IMR-90 (cell line): ENCODE data around the gene MAN2B1. TPM values are rescaled to one million over a fixed set of nuclear protein-coding genes. Genes with fewer than 3 reads are reported as not detected.

Experiments used
- ATAC-seq: fragments of 200-7000 bp; cut with Tn5 transposase; 2 replicates; pipeline ENCODE4 v1.9.1; 2020; ENCODE audit warnings: low read depth, mild to moderate bottlenecking, moderate library complexity
- BruUV-seq: library from RNA; stranded (reverse); fragments of 400-500 nt; replicated peaks from 2 replicates; lab custom pipeline; 2021; lab: Mats Ljungman, UMichigan
- CTCF ChIA-PET: fragments of 300-600 bp; formaldehyde crosslinking; extraction: SDS; loops from one replicate; lab custom pipeline; 2021; ENCODE audit warnings: antibody characterized with exemption; lab: Yijun Ruan, JAX
- POLR2A ChIA-PET: fragments of 300-600 bp; sonication (Branson Sonifier 250); formaldehyde crosslinking; loops from one replicate; lab custom pipeline; 2022; ENCODE audit warnings: antibody characterized with exemption; ENCODE audit not compliant: unreplicated experiment; lab: Charles Lee
- DNase-seq: peaks from one replicate; pipeline ENCODE4 v3.0.0; 2013
- H2AFZ ChIP-seq: replicated peaks from 2 replicates; pipeline ENCODE3; 2013; ENCODE audit warnings: low read length, mild to moderate bottlenecking; ENCODE audit not compliant: poor library complexity
- H2AK5ac ChIP-seq: 2 replicates; pipeline ENCODE4 v1.6.1; 2013; ENCODE audit warnings: low read depth, low read length, inconsistent platforms
- H2AK9ac ChIP-seq: replicated peaks from 2 replicates; pipeline ENCODE3; 2013; ENCODE audit warnings: mild to moderate bottlenecking, low read depth, low read length, moderate library complexity; ENCODE audit not compliant: poor library complexity
- H2BK120ac ChIP-seq: 2 replicates; pipeline ENCODE4 v1.6.1; 2013; ENCODE audit warnings: low read depth, low read length, inconsistent platforms
- H2BK15ac ChIP-seq: 3 replicates; pipeline ENCODE4 v1.6.1; 2013; ENCODE audit warnings: low read depth, low read length, inconsistent platforms
- H2BK20ac ChIP-seq: 2 replicates; pipeline ENCODE4 v1.6.1; 2013; ENCODE audit warnings: low read depth, mild to moderate bottlenecking, inconsistent platforms, low read length, moderate library complexity
- H2BK5ac ChIP-seq: 2 replicates; pipeline ENCODE4 v1.6.1; 2013; ENCODE audit warnings: mild to moderate bottlenecking, low read depth, low read length, inconsistent platforms; ENCODE audit not compliant: poor library complexity, severe bottlenecking
- H3K14ac ChIP-seq: replicated peaks from 2 replicates; pipeline ENCODE4 v1.6.1; 2013; ENCODE audit warnings: low read depth, low read length, inconsistent platforms
- H3K18ac ChIP-seq: 2 replicates; pipeline ENCODE4 v1.6.1; 2013; ENCODE audit warnings: low read depth, low read length, control low read depth
- H3K23ac ChIP-seq: 2 replicates; pipeline ENCODE4 v1.6.1; 2013; ENCODE audit warnings: low read depth, low read length, inconsistent platforms
- H3K27ac ChIP-seq: 2 replicates; pipeline ENCODE4 v1.5.1; 2013; ENCODE audit warnings: mild to moderate bottlenecking, control low read depth, low read length; ENCODE audit not compliant: insufficient read depth
- H3K27me3 ChIP-seq: 2 replicates; pipeline ENCODE4 v1.6.1; 2013; ENCODE audit warnings: low read length; ENCODE audit not compliant: control insufficient read depth, insufficient read depth
- H3K36me3 ChIP-seq: 2 replicates; pipeline ENCODE4 v1.6.1; 2013; ENCODE audit warnings: low read length, mixed read lengths; ENCODE audit not compliant: control insufficient read depth, insufficient read depth
- H3K4ac ChIP-seq: 2 replicates; pipeline ENCODE4 v1.6.1; 2013; ENCODE audit warnings: low read depth, low read length, inconsistent platforms
- H3K4me1 ChIP-seq: 2 replicates; pipeline ENCODE4 v1.6.1; 2013; ENCODE audit warnings: low read length, mixed read lengths; ENCODE audit not compliant: control insufficient read depth, insufficient read depth
- H3K4me2 ChIP-seq: 2 replicates; pipeline ENCODE4 v1.6.1; 2013; ENCODE audit warnings: low read depth, mild to moderate bottlenecking, control low read depth, low read length, moderate library complexity
- H3K4me3 ChIP-seq: 2 replicates; pipeline ENCODE4 v1.5.1; 2013; ENCODE audit warnings: low read depth, mild to moderate bottlenecking, control low read depth, low read length, moderate library complexity; ENCODE audit not compliant: insufficient read depth
- H3K56ac ChIP-seq: 2 replicates; pipeline ENCODE4 v1.6.1; 2013; ENCODE audit warnings: low read length, inconsistent platforms; ENCODE audit not compliant: insufficient read depth; ENCODE audit errors: extremely low read depth
- H3K79me1 ChIP-seq, 2 experiments: 2 replicates each; pipeline ENCODE4 v1.6.1; 2013; ENCODE audit warnings: low read length in 2 of 2, inconsistent platforms in 1 of 2, low read depth in 1 of 2
- H3K9ac ChIP-seq: 2 replicates; pipeline ENCODE4 v1.6.1; 2013; ENCODE audit warnings: low read depth, low read length, control low read depth
- H3K9me1 ChIP-seq: 2 replicates; pipeline ENCODE4 v1.6.1; 2013; ENCODE audit warnings: low read length, inconsistent platforms; ENCODE audit not compliant: insufficient read depth
- H3K9me3 ChIP-seq: 2 replicates; pipeline ENCODE4 v1.6.1; 2013; ENCODE audit warnings: low read length; ENCODE audit not compliant: control insufficient read depth, insufficient read depth
- H4K20me1 ChIP-seq: 2 replicates; pipeline ENCODE4 v1.6.1; 2013; ENCODE audit warnings: low read length, inconsistent platforms; ENCODE audit not compliant: insufficient read depth
- H4K5ac ChIP-seq: 2 replicates; pipeline ENCODE4 v1.6.1; 2013; ENCODE audit warnings: mild to moderate bottlenecking, low read depth, low read length, control low read depth
- H4K8ac ChIP-seq, 2 experiments: 2 replicates each; pipeline ENCODE4 v1.6.1; 2013; ENCODE audit warnings: low read depth in 2 of 2, low read length in 2 of 2, control low read depth in 1 of 2, inconsistent platforms in 1 of 2
- H4K91ac ChIP-seq: 2 replicates; pipeline ENCODE4 v1.6.1; 2013; ENCODE audit warnings: low read depth, low read length, inconsistent platforms; ENCODE audit not compliant: insufficient read depth
- BHLHE40 ChIP-seq: fragments of 150-350 bp; IDR thresholded peaks from 2 replicates; pipeline ENCODE4 v1.6.1; 2016; ENCODE audit warnings: mild to moderate bottlenecking, low read depth, low read length
- CEBPB ChIP-seq: IDR thresholded peaks from 2 replicates; pipeline ENCODE4 v1.6.1; 2012; ENCODE audit warnings: low read depth, low read length, improper control_type of control experiment
- CHD1 ChIP-seq: IDR thresholded peaks from 2 replicates; pipeline ENCODE4 v1.6.1; 2012; ENCODE audit warnings: low read depth, low read length, improper control_type of control experiment
- CTCF ChIP-seq: conservative IDR thresholded peaks from 2 replicates; pipeline ENCODE4 v1.5.1; 2012; ENCODE audit warnings: mild to moderate bottlenecking, low read depth, low read length, improper control_type of control experiment
- ELK1 ChIP-seq: fragments of 150-350 bp; IDR thresholded peaks from 2 replicates; pipeline ENCODE4 v1.6.1; 2016; ENCODE audit warnings: low read depth, mild to moderate bottlenecking, low read length, moderate library complexity, borderline replicate concordance
- FOS ChIP-seq: fragments of 150-350 bp; IDR thresholded peaks from 2 replicates; pipeline ENCODE4 v1.6.1; 2016; ENCODE audit warnings: low read depth, low read length
- MAFK ChIP-seq: IDR thresholded peaks from 2 replicates; pipeline ENCODE4 v1.6.1; 2012; ENCODE audit warnings: low read depth, low read length, improper control_type of control experiment
- MAZ ChIP-seq: IDR thresholded peaks from 2 replicates; pipeline ENCODE4 v1.6.1; 2012; ENCODE audit warnings: low read depth, mild to moderate bottlenecking, low read length, improper control_type of control experiment, moderate library complexity, borderline replicate concordance
- MXI1 ChIP-seq: IDR thresholded peaks from 2 replicates; pipeline ENCODE4 v1.6.1; 2012; ENCODE audit warnings: low read depth, mild to moderate bottlenecking, low read length, moderate library complexity, borderline replicate concordance
- NFE2L2 ChIP-seq: fragments of 150-350 bp; IDR thresholded peaks from 2 replicates; pipeline ENCODE4 v1.6.1; 2016; ENCODE audit warnings: low read depth, mild to moderate bottlenecking, low read length
- POLR2A ChIP-seq: IDR thresholded peaks from 2 replicates; pipeline ENCODE4 v1.6.1; 2012; ENCODE audit warnings: mild to moderate bottlenecking, low read depth, low read length
- RAD21 ChIP-seq: IDR thresholded peaks from 2 replicates; pipeline ENCODE4 v1.6.1; 2012; ENCODE audit warnings: low read length, improper control_type of control experiment
- RCOR1 ChIP-seq: IDR thresholded peaks from 2 replicates; pipeline ENCODE4 v1.6.1; 2012; ENCODE audit warnings: mild to moderate bottlenecking, low read length, improper control_type of control experiment; ENCODE audit not compliant: insufficient replicate concordance
- RFX5 ChIP-seq: IDR thresholded peaks from 2 replicates; pipeline ENCODE4 v1.8.0; 2012; ENCODE audit warnings: low read depth, mild to moderate bottlenecking, low read length, moderate library complexity
- SMC3 ChIP-seq: fragments of 150-350 bp; IDR thresholded peaks from 2 replicates; pipeline ENCODE4 v1.6.1; 2016; ENCODE audit warnings: low read depth, mild to moderate bottlenecking, antibody characterized with exemption, low read length, moderate library complexity
- USF2 ChIP-seq: fragments of 150-350 bp; IDR thresholded peaks from 2 replicates; pipeline ENCODE4 v1.6.1; 2017; ENCODE audit warnings: mild to moderate bottlenecking, antibody characterized with exemption, low read length, low read depth
- WGBS, 2 experiments: methylation state at CpG; one replicate each; pipeline versions ENCODE4 v1.1.5 to v1.1.7; 2013; ENCODE audit warnings: missing lambda C conversion rate in 2 of 2; ENCODE audit not compliant: insufficient read length in 1 of 2; ENCODE audit errors: extremely low coverage in 2 of 2; 5-methylcytosine and 5-hydroxymethylcytosine counted together
- dilution Hi-C: fragments of 300-500 bp; cut with HindIII; formaldehyde crosslinking; loops from one replicate; pipeline ENCODE4 v1.14.3; 2018; ENCODE audit warnings: low sequenced_read_pairs; ENCODE audit not compliant: unreplicated experiment
- in situ Hi-C: fragments of 300-500 bp; cut with MboI; formaldehyde crosslinking; loops from 3 replicates; pipeline ENCODE4 v1.14.3; 2019; ENCODE audit warnings: low sequenced_read_pairs, inconsistent platforms, mixed read lengths
- intact Hi-C: fragments of 100-400 bp; cut with micrococcal nuclease; formaldehyde crosslinking; loops from 2 replicates; pipeline ENCODE4 v1.10.0; 2022
- polyA plus RNA-seq, 3 experiments: library from polyadenylated mRNA; depleted of rRNA; stranded (reverse); fragments of >200 nt; gene quantifications; 2 replicates each; pipeline ENCODE4 v1.2.3, GENCODE V29; 2012; ENCODE audit warnings: low replicate concordance in 1 of 3
- total RNA-seq: library from RNA; depleted of rRNA; stranded (reverse); fragments of >200 nt; gene quantifications from 2 replicates; pipeline ENCODE4 v1.2.3, GENCODE V29; 2012

The MAN2B1 gene
- total and polyA plus RNA-seq, 2 of the 4 experiments (the other 2 are of a cell fraction) = 10.4 to 55.4 TPM

- Histone ChIP-seq H3K18ac (no peak overlapping the region), H2AK9ac (no peak overlapping the region), H3K4ac (no peak overlapping the region), H2AFZ (no peak overlapping the region), H2BK15ac (no peak overlapping the region), H3K36me3 (peaks cover 3% of the 10 kb centered on the region; the same call in 1 of the 2 replicates), H3K4me3 (no peak overlapping the region), H3K27ac (no peak overlapping the region), H3K14ac (no peak overlapping the region), H3K4me1 (0 out of 2 replicates have a peak, but pooled peaks cover 2% of the 10 kb centered on the region), H4K8ac (no peak overlapping the region), H3K9me3 (no peaks in the 10 kb centered on the region), H2BK120ac (no peak overlapping the region), H3K79me1 (no peaks in the 10 kb centered on the region), H2BK20ac (no peak overlapping the region), H3K23ac (no peak overlapping the region), H4K20me1 (no peaks in the 10 kb centered on the region), H2BK5ac (no peak overlapping the region), H3K4me2 (no peak overlapping the region), H3K27me3 (no peaks in the 10 kb centered on the region), H3K56ac (no peak overlapping the region), H3K9ac (no peak overlapping the region), H3K9me1 (0 out of 2 replicates have a peak, but pooled peaks cover 3% of the 10 kb centered on the region), H4K91ac (no peak overlapping the region), H4K5ac (no peak overlapping the region), H2AK5ac (no peak overlapping the region)
- BruUV-seq = no TSS peak
- intact Hi-C loops = no loop called here
- no CpG with 5 or more reads among the region's 10 CpGs for WGBS, 2 experiments
- TF ChIP-seq RAD21 = no peak
- no peak for TF ChIP-seq MAFK
- TF ChIP-seq USF2 = no peak
- TF ChIP-seq MXI1 = no peak
- no peak for TF ChIP-seq RCOR1
- no peak for TF ChIP-seq RFX5
- no peak for TF ChIP-seq MAZ
- TF ChIP-seq CHD1 = no peak
- no peak for TF ChIP-seq NFE2L2
- TF ChIP-seq ELK1 = no peak
- TF ChIP-seq CEBPB = no peak
- TF ChIP-seq SMC3 = no peak
- no peak for TF ChIP-seq POLR2A
- TF ChIP-seq BHLHE40 = no peak
- no peak for TF ChIP-seq CTCF
- TF ChIP-seq FOS = no peak
- DNase-seq = no peak
- ChIA-PET POLR2A (no interaction called here), CTCF (no interaction called here)
- dilution Hi-C loops = no loop called here
- in situ Hi-C loops = no loop called here
- no peak for ATAC-seq
Observed at GRCh38 chr19:12646551-12646950, 20.0 kb downstream of the MAN2B1 start.
